ENCODE results near the gene B3GNT5.
"Not testable (repeated sequence)": the region's sequence is repeated elsewhere in the genome, so short reads cannot be mapped to it uniquely, and the experiment has no call there.

The B3GNT5 gene

GRCh38 chr3:183252973-183253527 is at the start of gene B3GNT5:
B3GNT5 (plus strand) TSS chr3:183253253; CDS start chr3:183269799, 16,546 bp downstream.
- peak; percentile 23 for DNase-seq

- DNase-seq, result no peak
Observed at GRCh38 chr3:183203670-183204069, 49.4 kb upstream of the B3GNT5 start.

GRCh38 chr3:183208260-183208659 is 44.8 kb upstream of the B3GNT5 start:
- no peak for DNase-seq

- no peak for DNase-seq
Observed at GRCh38 chr3:183208800-183209199, 44.3 kb upstream of the B3GNT5 start.

- DNase-seq, result no peak
Observed at GRCh38 chr3:183210341-183210740, 42.7 kb upstream of the B3GNT5 start.

GRCh38 chr3:183210862-183211341 is 42.2 kb upstream of the B3GNT5 start:
- no peak for DNase-seq

- DNase-seq, result no peak
Observed at GRCh38 chr3:183211352-183211751, 41.7 kb upstream of the B3GNT5 start.

GRCh38 chr3:183212096-183212495 is 41.0 kb upstream of the B3GNT5 start:
- DNase-seq, result no peak

GRCh38 chr3:183212565-183212964 is 40.5 kb upstream of the B3GNT5 start:
- DNase-seq, result no peak

GRCh38 chr3:183213415-183214276 is 39.4 kb upstream of the B3GNT5 start:
- DNase-seq, result no peak

- DNase-seq, result no peak
Observed at GRCh38 chr3:183214277-183214612, 38.8 kb upstream of the B3GNT5 start.

GRCh38 chr3:183215591-183216202 is 37.4 kb upstream of the B3GNT5 start:
- no peak for DNase-seq

GRCh38 chr3:183217548-183218332 is 35.3 kb upstream of the B3GNT5 start:
- no peak for DNase-seq

- no peak for DNase-seq
Observed at GRCh38 chr3:183218826-183219225, 34.2 kb upstream of the B3GNT5 start.

GRCh38 chr3:183220828-183221227 is 32.2 kb upstream of the B3GNT5 start:
- no peak for DNase-seq

- DNase-seq, result no peak
Observed at GRCh38 chr3:183222631-183223235, 30.3 kb upstream of the B3GNT5 start.

GRCh38 chr3:183224180-183224970 is 28.7 kb upstream of the B3GNT5 start:
- DNase-seq, result peak; percentile 59

GRCh38 chr3:183226333-183226890 is 26.6 kb upstream of the B3GNT5 start:
- no peak for DNase-seq

GRCh38 chr3:183227586-183227985 is 25.5 kb upstream of the B3GNT5 start:
- DNase-seq, result no peak

GRCh38 chr3:183229178-183229577 is 23.9 kb upstream of the B3GNT5 start:
- no peak for DNase-seq

- not testable (repeated sequence) for DNase-seq
Observed at GRCh38 chr3:183230251-183230650, 22.8 kb upstream of the B3GNT5 start.

GRCh38 chr3:183230826-183231225 is 22.2 kb upstream of the B3GNT5 start:
- no peak for DNase-seq

Measured in activated CD4-positive, alpha-beta T cell treated with anti-CD3 and anti-CD28 coated beads, Interleukin-2, amount 50 U/mL, for 16 hours (primary cell).